NCI-H2196 (cell line): ENCODE results near the gene CEMP1.
A peak's percentile ranks its signal among the peaks of the same experiment; 100 is the strongest.
"Not testable (repeated sequence)": the region's sequence is repeated elsewhere in the genome, so short reads cannot be mapped to it uniquely, and the experiment has no call there.

Experiments
- DNase-seq: peaks from one replicate; lab custom pipeline; 2025; ENCODE audit not compliant: unreplicated experiment; lab: John Stamatoyannopoulos, UW

Gene CEMP1

DNA sequence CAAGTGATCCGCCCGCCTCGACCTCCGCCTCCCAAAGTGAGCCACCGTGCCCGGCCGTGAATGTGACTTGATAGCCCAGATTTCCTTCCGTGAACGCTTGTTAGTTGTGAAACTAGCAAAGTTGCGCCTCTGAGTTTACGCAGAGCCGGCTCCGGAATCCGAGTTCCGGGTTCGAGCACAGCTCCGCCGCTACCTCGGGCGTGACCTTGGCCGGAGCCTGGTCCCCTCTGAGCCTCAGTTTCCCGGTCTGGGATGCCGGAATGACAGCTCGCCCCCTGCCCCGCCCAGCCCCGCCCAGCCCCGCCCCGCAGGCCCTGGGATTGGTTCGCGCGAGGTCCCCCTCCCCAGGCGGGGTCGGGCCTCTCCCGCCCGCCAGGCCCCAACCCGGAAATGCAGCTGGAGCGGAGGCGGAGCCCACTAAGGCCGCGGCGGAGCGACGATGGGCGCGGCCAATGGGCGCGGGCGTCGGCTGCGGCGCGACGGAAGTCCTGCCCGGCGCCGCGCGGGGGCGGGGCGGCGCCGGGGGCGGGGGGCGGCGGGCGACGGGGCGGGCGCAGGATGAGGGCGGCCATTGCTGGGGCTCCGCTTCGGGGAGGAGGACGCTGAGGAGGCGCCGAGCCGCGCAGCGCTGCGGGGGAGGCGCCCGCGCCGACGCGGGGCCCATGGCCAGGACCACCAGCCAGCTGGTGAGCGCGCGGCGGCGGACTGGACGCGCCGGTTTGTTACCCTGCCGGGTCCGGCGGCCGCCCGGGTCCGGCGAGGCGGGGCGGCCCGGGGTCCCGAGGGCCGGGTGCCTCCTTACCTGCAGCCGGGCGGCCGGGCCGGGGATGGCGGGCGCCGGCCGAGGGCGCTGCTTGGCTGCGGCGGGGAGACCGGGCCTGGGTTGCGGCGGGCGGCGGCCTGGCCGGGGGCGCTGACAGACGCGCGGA is 6.5 kb upstream of the CEMP1 start, which contains the start of gene PDPK1:
PDPK1 (plus strand) TSS at position 571 of the 929 bp plus-strand sequence; CDS start at position 663, 92 bp downstream.
- peak; percentile 96 for DNase-seq

DNA sequence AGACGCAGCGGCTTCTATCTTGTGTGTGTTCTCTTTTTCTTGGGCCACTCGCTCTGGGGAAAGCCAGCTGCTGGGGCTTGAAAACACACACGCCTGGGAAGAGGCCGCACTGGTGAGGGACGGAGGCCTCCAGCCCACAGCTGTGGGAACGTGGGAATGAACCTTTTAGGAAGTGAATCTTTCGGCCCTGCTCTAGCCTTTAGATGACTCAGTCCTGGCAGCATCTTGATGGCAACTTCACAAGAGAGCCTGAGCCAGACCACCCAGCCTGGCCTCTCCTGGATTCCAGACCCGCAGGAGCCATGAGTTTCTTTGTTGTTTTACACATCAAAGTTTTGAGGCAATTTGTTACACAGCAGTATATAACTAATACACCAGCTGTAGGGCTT is 4.4 kb upstream of the CEMP1 start:
- DNase-seq: no peak

DNA sequence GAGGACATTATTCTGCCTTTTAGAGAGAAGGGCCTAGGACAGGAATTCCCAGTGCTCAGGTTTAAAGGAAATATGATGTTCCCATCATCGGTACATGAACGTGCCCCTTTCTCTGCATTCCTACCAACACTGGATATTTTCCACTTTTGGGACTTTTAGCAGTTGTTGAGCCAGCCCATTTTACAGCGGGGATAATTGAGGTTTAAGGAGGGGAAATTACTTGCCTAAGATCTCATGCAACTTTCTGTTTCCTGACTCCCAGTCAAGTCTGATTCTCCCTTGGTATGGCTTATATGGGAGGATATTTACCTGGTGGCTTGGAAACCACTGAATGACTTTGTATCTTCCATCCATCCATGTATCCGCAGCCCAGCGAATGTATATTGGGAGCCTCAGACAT is 3.1 kb upstream of the CEMP1 start:
- not testable (repeated sequence) for DNase-seq

DNA sequence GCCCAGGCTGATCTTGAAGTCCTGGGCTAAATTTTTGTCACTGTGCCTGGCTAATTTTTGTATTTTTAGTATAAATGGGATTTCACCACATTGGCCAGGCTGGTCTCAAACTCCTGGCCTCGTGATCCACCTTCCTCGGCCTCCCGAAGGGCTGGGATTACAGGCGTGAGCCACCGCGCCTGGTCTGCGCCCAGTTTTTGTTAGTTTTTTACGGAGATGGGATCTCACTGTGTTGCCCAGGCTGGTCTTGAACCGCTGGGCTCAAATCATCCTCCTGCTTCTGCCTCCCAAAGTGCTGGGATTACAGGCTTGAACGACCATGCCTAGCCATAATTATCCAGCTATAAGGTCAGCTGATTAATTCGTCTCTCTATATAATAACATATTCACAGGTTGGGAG is 2.7 kb upstream of the CEMP1 start:
- DNase-seq: no peak

DNA sequence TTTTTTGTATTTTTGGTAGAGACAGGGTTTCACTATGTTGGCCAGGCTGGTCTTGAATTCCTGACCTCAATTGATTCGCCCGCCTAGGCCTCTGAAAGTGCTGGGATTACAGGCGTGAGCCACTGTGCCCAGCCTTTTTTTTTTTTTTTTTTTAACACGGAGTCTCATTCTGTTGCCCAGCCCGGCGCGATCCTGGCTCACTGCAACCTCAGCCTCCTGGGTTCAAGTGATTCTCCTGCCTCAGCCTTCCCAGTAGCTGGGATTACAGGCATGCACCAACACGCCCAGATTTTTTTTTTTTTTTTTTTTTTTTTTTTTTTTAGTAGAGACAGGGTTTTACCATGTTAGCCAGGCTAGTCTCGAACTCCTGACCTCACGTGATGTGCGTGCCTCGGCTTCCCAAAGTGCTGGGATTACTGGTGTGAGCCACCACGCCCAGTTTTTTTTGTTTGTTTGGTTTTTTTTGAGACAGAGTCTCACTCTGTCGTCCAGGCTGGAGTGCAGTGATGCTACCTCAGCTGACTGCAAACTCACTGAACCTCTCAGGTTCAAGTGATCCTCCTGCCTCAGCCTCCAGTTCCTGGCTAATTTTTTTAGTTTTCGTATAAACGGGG is 2.0 kb upstream of the CEMP1 start:
- not testable (repeated sequence) for DNase-seq

DNA sequence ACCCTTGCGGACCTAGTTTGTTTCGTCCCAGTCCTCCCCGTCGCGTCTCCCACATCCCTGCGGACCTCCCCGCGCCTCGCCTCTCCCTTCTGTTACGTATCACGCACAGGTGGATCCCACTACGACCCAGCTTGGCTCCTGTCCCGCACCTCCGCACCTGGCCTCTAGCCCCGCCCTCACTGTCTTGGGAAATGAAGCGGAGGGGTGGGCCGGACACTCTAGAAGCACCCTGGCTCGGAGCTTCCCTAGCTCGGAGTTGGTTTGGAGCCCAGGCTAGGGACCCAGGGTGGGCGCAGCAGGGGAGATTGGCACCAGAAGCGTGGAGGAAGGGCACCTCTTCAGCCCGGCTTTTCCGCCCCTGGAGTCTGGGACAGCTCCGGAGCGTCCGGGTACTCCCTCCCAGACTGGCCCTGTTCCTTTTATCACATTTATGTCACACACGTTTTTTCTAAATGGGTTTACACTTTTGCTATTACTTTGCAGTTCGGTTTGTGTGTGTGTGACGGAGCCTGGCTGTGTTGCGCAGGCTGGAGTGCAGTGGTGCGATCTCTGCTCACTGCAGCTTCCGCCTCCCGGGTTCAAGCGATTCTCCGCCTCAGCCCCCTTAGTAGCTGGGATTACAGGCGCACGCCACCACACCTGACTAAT is 1.4 kb upstream of the CEMP1 start:
- peak; percentile 82 for DNase-seq

DNA sequence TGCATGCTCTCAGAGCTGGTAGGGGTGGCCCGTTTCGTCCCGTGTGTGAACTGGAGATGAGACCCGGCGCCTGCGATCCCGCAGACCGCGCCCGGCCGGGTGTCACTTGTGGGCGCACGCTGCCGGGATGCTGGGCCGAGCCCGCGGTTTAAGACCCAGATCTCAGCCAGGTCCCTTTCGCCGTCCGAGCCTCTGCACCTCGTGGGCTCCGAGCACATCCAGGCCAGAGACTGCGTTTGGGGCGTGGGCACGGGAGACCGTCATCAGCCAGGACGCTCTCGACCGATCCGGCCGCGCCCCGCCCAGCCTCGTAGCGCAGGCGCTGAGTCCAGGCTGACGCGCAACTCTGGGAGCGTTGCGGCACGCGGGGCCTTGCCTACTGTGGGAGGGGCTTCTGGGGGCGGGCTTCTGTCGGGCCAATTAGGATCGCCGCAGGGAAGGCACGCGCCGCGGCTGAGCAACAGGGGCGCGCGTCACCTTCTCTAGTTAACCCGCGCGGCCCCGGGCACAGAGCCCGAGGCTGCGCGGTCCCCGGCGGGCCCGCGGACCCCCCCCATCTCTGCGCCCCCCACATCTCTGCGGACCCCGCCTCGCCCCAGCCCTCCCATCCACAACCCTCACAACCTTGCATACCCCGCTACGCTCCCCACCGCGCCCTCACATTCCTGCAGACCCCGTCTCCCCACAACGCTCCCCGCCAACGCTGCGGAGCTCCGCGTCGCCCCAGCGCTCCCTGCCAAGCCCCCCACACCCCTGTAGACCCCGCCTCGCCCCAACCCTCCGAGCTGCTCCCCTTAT is 687 bp upstream of the CEMP1 start:
- peak; percentile 98 for DNase-seq

DNA sequence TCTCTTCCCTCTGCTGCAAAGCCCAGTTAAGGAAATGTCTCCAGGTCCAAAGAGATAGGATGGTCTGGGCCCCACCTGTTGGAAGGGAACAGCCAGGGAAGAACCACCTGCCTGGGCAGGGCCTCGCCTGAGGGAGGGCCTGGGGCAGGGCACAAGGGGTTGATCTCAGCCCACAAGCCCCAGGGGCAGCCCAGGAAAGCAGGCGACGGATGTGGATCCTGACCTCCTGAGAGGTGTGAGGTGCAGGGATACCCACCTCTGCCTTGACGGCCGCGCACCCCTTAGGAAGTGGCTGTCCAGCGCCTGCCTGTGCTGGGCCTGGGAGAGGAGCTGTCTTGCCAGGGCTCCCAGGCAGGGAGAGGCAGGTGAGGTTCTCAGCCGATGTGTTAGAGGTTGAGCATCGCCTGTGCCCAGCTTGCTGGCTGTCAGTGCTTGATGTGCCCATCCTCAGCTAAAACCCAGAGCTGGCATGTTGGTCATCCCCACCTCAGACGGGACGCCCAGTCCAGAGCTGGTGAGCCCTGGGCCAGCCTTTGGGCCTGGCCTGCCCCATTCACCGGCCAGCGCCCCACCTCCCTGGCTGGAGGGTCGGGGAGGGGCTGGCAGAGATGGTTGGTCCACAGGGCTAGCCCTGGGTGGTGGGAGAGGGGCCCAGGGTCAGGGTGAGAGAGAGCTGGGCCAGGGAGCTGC is 434 bp downstream of the CEMP1 start:
- no peak for DNase-seq

DNA sequence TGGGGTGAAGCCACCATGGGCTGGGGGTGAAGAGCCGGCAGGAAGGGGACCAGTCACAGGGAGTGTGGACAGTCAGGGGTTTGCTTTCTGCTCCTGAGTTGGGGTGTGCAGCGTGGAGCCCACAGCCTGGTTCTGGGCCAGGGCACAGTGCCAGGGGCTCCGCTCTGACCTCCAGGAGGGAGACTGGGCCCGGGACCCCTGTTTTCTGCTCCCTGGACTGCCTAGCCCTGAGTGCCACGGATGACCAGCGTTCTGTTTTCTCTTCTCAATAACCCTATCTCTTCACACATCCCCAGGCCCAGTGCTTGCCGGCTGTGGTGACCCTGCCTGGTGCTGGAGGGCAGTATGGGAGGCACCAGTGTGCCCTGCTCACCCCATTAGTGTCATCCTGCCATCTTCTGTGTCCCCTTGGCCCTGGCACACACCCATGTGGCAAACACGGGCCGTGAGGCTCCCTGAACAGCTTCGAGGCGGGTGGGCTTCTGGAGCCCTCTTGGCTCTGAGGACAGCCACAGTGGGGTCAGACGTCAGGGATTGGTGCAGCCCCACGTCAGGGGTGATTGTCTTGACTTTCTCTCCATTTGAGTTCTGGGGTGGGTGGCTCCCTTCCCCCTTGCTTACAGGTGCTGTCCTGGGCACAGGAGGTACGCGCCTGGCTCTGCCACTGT is 1.1 kb downstream of the CEMP1 start:
- no peak for DNase-seq

DNA sequence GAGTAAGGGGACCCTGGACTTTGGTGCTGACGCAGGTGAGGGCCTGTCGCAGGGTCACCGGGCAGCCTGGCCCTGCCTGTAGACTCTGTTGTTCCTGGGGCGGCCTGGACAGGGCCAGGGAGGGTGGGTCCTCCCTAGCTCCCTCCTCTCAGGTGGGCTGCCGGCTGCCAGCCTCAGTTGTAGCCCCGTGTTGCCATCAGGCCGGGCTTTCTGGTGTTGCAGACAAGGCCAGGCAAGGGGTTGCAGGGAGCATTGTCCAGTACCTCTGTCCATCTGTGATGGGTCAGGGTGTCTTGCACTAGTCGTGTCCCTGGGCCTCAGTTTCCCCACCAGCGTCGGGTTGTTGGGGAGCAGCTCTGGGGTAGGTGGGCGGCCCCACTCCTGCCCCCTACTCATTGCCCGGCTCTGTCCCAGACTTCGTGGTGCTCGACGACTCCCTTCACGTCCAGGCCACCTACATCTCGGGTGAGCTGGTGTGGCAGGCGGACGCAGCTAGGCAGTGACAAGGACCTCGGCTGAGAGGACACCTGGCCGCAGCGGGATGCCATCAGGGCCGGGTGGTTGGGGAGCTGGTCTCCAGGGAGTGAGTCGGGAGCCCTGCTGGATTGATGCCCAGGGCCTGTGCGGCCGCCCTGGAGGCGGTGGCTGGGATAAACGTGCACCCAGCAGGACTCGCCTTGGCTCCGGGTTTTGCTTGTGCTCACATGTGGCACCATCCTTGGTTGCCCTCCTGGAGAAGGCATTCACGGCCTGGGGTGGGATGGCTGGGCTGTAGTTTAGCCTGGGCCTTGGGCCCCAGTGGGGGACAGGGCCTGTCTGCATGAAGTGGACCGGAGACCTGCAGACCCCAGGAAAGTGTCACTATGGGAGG is 1.9 kb downstream of the CEMP1 start:
- DNase-seq: peak; percentile 22

DNA sequence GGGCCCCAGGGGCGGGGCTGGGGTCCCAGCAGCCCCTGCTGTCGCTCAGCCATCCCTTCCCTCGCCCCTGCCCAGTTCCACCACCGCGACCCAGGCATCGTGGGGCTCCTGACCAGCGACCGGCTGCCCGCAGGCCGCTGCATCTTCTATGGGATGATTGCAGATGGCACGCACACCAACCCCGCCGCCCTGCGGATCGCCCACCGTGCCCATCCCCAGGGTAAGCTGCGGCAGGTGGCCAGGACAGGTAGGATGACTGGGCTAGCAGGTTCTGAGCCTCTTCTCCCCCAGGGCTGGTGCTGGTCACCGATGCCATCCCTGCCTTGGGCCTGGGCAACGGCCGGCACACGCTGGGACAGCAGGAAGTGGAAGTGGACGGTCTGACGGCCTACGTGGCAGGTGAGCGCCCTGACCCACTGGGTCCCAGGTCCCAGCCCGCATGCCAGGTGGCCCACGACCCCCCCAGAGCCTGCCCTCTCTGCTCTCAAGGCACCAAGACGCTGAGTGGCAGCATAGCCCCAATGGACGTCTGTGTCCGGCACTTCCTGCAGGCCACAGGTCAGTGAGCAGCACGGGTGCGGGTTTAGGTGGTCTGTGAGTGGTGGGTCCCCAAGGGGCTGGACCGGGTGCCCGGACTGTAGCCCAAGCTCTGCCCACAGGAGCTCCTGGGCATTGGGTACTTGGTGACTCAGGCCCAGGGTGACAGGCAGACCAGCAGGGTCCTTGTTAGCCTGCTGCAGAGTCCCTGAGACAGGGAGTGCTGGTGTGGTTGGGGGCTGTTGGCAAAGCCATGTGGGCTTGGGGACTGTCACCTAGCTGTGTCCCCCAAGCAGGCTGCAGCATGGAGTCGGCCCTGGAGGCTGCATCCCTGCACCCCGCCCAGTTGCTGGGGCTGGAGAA is 2.8 kb downstream of the CEMP1 start:
- DNase-seq: no peak

DNA sequence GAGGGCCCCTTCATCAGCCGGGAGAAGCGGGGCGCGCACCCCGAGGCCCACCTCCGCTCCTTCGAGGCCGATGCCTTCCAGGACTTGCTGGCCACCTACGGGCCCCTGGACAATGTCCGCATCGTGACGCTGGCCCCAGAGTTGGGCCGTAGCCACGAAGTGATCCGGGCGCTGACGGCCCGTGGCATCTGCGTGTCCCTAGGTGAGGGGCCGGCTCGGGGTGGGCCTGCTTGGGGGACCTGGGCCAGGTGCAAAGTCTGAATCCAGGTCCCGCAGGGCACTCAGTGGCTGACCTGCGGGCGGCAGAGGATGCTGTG is 3.5 kb downstream of the CEMP1 start:
- DNase-seq: no peak

DNA sequence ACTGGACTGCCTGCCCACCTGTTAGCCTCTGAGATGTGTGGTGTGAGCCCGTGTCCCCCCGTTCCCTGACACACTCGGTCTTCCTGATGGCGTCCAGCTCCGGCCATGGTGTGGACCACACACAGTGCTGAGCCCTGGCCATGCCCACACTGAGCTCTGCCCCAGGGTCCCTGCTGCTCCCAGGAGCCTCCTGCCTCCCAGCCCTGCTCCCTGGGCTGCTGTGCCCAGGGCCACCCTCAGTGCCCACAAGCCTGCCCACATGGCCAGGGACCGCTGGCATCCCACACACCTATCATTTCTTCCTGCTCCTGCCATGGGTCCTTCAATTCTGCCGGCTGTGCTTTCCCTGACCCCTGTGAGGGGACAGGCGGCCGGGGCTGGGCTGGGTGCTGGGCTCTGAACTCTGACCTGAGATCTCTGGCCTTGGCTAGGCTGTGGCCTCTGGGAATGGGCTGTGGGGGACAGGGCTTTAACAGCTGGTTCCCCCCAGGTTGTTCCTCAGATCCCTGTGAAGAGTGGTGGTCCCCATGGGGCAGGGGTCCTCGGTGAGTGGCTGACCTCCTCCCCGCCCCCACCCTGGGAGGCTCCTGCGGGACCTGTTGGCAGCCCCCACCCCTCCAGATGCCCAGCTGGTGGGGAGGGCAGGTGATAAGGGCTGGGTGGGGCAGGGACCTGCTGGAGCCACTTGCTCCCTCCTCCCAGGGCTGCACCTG is 4.0 kb downstream of the CEMP1 start:
- no peak for DNase-seq

DNA sequence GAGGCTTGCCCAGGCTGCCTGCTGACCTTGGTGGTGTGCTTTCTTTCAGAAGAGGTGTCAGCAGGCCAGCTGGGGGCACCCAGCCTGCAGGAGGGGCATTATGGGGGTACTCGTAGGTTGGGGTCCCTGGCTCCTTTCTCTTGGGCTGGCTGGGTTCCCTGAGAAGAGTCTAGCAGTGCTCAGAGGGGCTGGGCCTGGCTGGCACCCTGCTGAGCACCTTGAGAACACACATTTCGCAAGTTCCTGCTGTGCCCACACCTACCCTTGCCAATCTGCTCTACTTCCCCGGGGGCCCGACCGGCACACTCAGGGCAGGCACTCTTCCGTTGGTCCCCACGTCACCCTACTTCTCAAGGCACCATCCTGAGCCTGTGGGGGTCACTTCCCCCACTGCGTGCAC is 5.1 kb downstream of the CEMP1 start:
- no peak for DNase-seq

DNA sequence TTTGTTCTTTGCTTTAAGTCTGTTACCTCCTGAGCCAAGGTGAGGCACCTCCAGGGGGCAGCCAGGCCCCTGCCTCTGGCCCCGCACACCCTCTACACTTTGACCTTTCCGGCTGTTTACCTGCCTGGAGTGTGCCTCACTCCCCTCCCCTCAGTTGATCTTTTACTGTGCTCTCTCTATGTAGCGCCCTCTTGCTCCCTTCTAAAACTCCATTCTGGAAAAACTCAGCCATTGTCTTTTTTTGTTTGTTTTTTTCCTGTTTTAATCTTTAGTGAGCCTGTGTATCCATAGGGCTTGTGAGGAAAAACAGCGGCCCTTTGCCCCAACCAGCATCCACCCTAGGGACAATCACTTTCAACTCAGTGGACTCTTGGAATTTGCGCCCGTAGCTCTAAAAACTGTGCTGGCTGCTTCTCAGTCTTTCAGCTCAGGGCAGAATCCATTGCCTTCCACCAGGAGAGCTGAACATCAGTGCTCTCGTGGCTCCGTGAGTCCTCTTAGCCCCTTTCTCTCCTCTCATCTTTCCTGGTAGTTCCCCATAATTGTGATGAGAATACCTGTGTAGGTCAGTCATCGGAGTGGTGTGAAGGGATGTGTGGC is 6.8 kb downstream of the CEMP1 start:
- no peak for DNase-seq

DNA sequence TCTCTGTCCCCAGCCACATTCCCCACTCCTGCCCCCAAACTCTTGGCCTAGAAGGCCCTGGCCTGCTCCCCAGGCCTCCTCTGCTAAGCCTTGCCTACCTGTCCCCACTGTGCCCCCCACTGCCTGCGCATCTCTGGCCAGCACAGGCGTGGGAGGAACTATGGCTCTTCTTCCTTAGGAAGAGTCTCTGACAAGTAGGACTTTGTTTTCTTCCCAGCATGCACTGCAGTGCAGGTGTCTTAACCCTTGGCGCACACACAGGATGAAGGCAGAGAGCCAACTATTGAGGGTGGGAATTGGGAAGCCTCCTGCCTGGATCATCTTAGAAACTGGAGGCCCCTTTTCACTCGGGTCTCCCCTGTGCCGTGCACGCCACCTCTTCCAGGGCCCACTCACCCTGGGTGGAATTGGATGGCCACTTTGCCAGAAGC is 7.4 kb downstream of the CEMP1 start:
- no peak for DNase-seq
